Measurements from ENCODE around the gene HBD.
"Not testable (repeated sequence)": the region's sequence is repeated elsewhere in the genome, so short reads cannot be mapped to it uniquely, and the experiment has no call there.

Gene HBD

DNA sequence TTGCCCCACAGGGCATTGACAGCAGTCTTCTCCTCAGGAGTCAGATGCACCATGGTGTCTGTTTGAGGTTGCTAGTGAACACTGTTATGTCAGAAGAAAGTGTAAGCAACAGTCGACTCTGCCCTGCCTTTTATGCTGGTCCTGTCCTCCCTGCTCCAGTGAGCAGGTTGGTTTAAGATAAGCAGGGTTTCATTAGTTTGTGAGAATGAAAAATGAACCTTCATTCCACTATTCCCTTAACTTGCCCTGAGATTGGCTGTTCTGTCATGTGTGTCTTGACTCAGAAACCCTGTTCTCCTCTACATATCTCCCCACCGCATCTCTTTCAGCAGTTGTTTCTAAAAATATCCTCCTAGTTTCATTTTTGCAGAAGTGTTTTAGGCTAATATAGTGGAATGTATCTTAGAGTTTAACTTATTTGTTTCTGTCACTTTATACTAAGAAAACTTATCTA lies at the start of gene HBD:
TSS of gene HBD (minus strand) at position 103 of the 454 bp plus-strand sequence. CDS start at position 53, 50 bp downstream.
- DNase-seq (ENCODE audit: low read depth), result no peak

DNA sequence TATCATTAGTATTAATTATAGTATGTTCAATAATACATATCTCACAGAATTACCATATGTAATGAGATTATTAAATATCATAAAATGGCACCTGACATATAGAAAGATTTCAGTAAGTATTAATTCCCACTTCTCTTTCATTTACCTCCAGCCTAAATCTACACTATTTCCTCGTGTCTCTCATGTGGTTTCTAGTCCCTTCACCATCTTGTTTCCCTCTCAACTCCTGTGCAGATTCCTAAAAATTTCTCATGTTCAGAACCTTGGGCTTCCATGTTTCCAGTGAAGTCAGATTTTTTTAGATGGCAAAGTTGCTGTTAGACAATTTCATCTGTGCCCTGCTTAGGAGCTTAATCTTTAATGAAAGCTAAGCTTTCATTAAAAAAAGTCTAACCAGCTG lies 49.6 kb upstream of the HBD start:
- DNase-seq (ENCODE audit: low read depth), result no peak

DNA sequence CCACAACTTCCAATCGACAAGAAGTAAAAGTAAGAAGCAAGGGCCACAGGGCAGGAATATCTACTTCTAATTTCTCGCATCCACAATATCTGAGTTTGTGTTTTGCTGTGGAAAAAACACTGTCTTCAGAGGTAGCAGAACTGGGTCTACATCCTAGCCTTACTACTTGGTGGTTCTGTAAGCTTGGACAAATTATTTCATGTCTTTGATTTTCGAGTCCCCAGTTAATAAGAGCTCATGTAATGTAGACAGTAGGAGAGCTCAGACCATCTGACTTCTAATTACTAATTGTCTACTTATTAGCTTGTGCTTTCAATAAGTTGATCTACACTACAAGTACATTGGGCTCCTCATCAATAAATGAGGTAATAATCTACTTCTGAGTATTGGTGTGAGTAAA lies 48.8 kb upstream of the HBD start:
- DNase-seq (ENCODE audit: low read depth), result no peak

DNA sequence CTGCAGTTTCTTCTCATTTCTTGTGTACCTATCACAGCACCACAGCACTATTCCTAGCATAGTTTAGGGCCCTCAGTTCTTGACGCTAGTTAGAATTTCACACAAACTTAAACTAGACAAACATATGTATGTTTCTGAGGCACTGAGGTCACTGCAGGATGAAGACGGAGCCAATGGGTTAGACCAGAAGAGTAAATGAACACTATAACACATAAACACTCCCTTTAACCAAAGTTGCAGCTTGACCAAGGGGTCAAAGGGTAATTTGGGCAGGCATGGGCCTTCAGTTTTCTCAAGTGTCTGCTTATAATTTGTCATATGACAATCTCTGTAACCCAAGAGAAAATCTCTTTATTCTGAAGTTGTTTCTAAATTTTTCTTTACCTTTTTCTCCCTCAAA lies 48.3 kb upstream of the HBD start:
- DNase-seq (ENCODE audit: low read depth), result no peak

DNA sequence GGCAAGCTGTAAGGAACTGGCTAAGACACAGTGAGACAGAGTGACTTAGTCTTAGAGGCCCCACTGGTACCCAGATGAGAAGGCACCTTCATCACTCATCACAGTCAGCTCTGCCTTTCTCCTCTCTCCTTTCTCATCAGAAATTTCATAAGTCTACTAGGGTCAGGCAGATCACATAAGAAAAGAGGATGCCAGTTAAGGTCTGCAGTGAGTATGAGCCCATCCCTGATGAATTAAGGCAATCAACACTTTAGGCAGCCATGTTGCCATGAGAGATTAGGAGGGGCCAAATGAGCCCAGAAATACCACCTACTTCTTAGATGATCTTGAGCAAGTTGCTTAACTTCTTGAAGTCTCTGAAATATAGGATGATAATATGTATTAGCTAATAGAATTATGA lies 47.3 kb upstream of the HBD start:
- no peak for DNase-seq (ENCODE audit: low read depth)

- DNase-seq (ENCODE audit: low read depth), result peak; percentile 97
Measured at GRCh38 chr11:5280582-5281102, 46.4 kb upstream of the HBD start.

DNA sequence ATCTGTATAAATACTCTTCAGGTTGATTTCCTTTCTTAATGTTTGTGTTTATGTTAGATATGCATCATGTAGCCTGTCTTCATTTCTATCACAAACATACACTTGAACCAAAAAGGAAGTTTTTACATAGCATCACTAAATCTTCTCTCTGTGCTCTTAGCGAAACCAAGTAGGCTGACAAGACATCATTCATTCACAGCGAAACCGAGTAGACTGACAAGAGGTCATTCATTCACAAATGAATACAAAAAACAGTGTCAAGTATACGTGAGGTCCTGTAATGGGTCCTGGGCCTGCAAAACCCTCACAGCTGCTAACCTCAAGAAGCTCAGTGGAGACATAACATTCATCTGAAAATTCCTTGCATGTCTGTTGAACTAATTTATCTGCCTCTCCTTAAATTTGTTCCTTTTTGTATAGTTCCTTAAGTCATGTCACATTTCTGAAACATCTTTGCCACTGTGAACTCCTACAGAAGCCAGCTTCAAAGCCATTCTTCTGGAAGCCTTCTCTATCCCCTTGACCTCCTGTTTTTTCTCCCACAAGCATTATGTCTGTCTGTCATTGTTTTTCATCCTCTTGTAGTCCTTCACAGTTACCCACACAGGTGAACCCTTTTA lies 45.3 kb upstream of the HBD start:
- DNase-seq (ENCODE audit: low read depth), result no peak

DNA sequence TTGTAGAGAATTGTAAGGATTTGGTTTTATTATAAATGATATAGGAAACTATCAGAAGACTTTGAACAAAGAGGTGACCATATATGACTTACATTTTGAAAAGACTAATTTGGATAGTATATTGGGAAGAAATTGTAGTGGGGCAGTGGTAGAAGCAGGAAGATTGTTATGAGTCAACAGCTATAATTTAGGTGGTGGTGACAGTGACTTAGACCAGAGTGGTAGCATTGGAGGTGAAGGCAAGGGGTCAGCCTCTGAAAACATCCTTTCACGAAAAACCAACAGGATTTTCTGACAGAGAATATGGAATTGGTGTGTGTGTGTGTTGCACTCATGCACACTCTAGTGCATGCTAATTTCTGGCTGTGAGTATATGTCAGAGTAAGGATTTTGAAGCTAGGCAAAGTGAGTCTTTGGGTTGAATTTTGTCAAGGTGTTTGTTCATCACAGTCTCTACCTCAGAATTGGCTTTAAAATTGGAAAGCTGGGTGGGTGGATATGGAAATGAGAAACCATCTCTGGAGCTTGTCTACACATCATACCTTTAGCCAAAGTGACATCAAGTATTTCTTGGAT lies 43.6 kb upstream of the HBD start:
- no peak for DNase-seq (ENCODE audit: low read depth)

GRCh38 chr11:5276697-5277096 lies 42.4 kb upstream of the HBD start:
- DNase-seq (ENCODE audit: low read depth), result no peak

DNA sequence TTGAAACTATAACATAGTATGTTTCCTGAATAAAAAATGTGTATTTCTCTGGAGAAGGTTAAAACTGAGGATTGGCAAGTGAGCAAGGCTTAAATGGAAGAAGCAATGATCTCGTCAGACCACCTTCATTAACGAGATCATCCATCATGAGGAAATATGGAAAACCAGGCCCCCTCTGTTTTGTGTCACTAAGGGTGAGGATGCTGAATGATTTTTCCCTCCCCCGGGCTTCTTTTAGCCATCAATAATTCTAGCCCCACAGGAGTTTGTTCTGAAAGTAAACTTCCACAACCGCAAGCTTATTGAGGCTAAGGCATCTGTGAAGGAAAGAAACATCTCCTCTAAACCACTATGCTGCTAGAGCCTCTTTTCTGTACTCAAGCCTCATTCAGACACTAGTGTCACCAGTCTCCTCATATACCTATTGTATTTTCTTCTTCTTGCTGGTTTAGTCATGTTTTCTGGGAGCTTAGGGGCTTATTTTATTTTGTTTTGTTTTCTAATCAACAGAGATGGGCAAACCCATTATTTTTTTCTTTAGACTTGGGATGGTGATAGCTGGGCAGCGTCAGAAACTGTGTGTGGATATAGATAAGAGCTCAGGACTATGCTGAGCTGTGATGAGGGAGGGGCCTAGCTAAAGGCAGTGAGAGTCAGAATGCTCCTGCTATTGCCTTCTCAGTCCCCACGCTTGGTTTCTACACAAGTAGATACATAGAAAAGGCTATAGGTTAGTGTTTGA lies 41.3 kb upstream of the HBD start:
- no peak for DNase-seq (ENCODE audit: low read depth)

- no peak for DNase-seq (ENCODE audit: low read depth)
Measured at GRCh38 chr11:5274395-5274794, 40.1 kb upstream of the HBD start.

GRCh38 chr11:5272395-5273017 lies 38.2 kb upstream of the HBD start:
- no peak for DNase-seq (ENCODE audit: low read depth)

- no peak for DNase-seq (ENCODE audit: low read depth)
Measured at GRCh38 chr11:5269715-5270147, 35.4 kb upstream of the HBD start, which contains the start of gene HBE1. HBE1 (minus strand) TSS chr11:5269945; CDS start chr11:5269890, 55 bp downstream.

DNA sequence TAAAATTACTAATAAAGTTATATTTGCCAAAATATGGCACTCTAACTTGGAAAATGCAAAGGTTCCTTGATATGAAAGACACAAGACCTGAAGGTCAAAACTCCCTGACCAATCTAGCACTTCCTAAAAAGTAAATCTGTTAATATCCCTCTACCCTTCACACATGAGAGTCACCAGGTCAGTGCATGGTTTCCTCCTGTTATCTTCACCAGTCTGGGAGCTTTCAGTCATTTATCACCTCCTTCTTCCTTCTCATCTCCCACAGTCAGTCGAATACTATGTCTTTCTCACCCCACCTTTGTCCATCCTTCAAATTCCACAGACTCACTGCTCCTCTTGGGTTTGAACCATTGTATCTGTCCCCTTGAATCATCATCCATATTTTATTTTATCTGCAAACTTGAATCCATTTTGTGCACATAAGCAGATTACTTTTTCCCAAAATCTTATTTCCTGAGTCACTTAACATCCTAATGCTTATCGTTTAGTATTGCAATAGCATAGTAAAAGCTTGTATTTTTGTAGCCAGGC lies 32.8 kb upstream of the HBD start:
- no peak for DNase-seq (ENCODE audit: low read depth)

GRCh38 chr11:5266609-5267008 lies 32.3 kb upstream of the HBD start:
- DNase-seq (ENCODE audit: low read depth), result no peak

DNA sequence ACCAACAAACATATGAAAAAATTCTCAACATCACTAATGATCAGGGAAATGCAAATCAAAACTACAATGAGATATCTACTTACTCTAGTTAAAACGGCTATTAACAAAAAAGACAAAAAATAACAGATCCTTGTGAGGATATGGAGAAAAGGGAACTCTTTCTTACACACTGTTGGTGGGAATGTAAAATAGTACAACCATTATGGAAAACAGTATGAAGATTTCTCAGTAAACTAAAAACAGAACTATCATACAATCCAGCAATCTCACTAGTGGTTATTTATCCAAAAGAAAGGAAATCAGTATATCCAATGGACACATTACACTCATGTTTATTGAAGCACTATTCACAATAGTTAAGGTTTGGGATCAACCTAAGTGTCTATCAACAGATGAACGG lies 31.5 kb upstream of the HBD start:
- no peak for DNase-seq (ENCODE audit: low read depth)

GRCh38 chr11:5258543-5259262 lies 24.4 kb upstream of the HBD start:
- no peak for DNase-seq (ENCODE audit: low read depth)

DNA sequence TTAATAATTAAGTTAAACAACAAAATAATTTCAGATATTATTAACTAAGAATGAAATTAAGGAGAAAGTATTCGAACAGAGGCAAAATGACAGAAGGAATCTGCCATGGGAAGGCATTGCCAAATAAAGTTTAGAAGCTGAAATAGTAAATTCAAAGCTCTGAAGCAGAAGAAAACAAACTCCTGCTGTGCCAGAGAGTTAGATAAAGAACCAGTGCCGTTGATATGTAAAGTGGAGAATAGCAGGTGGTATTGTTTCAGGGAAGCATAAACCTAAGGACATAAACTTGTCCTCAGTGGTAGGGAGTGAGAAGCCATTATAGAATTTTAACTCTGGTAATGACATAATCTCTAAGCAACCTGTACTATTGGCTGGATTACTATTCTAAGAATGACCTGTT lies 23.0 kb upstream of the HBD start:
- no peak for DNase-seq (ENCODE audit: low read depth)

- DNase-seq (ENCODE audit: low read depth), result not testable (repeated sequence)
Measured at GRCh38 chr11:5254646-5255413, 20.5 kb upstream of the HBD start, which contains the start of gene HBG2. HBG2 (minus strand) TSS chr11:5254781; CDS start chr11:5254728, 53 bp downstream.

DNA sequence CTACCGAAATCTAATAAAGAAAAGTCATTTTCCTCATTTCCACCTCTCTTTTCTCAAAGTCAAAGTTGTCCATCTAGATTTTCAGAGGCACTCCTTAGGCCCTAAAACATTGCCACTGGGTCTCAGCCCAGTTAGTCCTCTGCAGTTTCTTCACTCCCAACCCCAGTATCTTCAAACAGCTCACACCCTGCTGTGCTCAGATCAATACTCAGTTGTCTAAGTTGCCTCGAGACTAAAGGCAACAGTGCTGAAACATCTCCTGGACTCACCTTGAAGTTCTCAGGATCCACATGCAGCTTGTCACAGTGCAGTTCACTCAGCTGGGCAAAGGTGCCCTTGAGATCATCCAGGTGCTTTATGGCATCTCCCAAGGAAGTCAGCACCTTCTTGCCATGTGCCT lies 19.7 kb upstream of the HBD start:
- DNase-seq (ENCODE audit: low read depth), result not testable (repeated sequence)

GRCh38 chr11:5253440-5253839 lies 19.2 kb upstream of the HBD start:
- not testable (repeated sequence) for DNase-seq (ENCODE audit: low read depth)
